Measurements from ENCODE around the gene SPPL2B.
"Not testable (repeated sequence)": the region's sequence is repeated elsewhere in the genome, so short reads cannot be mapped to it uniquely, and the experiment has no call there.

The SPPL2B gene

DNA sequence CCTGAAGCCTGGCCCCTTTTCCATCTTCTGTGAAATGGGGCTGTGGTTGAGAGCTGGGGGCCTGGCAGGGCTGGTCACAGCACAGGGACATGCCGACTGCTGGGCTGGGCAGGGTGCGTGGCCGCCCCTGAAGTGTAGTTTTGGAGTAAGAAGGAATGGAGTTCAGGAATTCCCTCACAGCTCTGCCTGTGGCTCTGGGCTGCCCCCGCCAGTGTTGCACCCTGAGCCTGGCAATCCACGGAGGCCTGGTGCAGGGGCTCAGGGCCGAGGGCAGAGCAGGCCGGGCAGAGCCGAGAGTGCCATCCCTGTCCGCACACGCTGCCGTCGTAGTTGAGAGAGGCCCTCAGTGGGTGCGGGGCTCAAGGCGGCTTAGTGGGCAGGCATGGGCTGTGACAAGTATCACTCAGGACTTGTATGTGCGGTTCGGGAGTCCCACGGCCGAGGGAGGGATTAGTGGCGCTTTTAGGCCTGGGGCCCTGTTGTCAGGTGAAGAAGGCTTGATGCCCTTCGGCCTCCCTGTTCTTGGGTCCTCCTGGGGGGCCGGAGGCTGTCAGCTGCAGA lies 9.7 kb downstream of the SPPL2B start:
- no peak for DNase-seq (ENCODE audit: low read depth, low spot score)

- DNase-seq (ENCODE audit: low read depth, low spot score), result no peak
Observed at GRCh38 chr19:2338751-2339643, 10.5 kb downstream of the SPPL2B start.

DNA sequence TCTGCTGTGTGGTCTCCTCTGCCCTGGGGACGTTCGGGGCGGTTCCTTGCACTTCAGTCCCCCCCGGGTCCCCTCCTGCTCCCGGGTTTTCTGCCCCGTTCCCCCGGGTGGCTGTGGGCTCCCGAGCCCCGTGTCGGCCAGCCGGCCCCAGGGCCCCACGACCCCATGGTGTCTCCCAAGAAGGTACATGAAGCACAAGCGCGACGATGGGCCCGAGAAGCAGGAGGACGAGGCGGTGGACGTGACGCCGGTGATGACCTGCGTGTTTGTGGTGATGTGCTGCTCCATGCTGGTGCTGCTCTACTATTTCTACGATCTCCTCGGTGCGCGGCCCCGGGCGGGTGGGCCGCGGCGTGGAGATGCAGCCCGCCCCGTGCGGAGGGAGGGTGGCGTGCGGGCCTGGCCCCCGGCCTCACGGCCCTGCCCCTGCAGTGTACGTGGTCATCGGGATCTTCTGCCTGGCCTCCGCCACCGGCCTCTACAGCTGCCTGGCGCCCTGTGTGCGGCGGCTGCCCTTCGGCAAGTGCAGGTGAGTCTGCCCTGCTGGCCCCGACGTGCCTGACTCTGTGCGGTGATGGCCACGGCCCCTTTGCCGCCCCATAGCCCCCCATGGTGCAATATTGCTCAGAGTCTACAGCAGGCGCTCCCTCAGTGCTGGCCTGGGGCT lies 11.3 kb downstream of the SPPL2B start:
- DNase-seq (ENCODE audit: low read depth, low spot score), result no peak

DNA sequence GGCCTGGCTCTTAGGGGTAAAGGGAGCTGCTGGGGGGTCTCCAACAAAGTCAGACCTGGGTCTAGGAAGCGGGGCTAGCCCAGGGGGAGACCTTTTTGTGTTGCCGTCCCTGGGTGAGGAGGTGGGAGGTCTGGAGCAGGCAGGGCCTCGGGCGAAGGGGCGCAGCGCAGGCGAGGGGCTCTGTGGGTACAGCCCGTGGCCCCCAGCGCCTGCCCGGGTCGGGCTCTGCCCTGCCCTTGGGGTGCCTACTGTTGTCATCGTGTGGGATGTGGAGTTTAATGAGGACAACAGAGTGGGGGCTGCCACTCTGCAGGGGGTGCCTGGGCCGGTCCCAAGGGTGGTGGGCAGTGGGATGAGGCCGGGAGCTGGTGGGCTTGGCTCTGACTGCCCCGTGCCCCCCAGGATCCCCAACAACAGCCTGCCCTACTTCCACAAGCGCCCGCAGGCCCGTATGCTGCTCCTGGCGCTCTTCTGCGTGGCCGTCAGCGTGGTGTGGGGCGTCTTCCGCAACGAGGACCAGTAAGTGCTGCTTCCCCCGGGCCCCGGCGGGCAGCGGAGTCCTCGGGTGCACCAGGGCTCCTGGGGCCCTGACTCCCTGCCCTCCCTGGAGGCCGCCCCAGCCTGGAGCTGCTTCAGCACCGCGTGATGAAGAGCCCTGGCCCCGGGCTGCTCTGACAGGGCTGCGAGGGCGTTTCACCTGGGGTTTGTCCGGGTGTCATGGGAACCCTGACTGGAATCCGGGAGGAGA lies 12.2 kb downstream of the SPPL2B start:
- DNase-seq (ENCODE audit: low read depth, low spot score), result no peak

- DNase-seq (ENCODE audit: low read depth, low spot score), result no peak
Observed at GRCh38 chr19:2341244-2341751, 12.8 kb downstream of the SPPL2B start.

GRCh38 chr19:2341982-2342381 lies 13.5 kb downstream of the SPPL2B start:
- peak; percentile 75 for DNase-seq (ENCODE audit: low read depth, low spot score)

DNA sequence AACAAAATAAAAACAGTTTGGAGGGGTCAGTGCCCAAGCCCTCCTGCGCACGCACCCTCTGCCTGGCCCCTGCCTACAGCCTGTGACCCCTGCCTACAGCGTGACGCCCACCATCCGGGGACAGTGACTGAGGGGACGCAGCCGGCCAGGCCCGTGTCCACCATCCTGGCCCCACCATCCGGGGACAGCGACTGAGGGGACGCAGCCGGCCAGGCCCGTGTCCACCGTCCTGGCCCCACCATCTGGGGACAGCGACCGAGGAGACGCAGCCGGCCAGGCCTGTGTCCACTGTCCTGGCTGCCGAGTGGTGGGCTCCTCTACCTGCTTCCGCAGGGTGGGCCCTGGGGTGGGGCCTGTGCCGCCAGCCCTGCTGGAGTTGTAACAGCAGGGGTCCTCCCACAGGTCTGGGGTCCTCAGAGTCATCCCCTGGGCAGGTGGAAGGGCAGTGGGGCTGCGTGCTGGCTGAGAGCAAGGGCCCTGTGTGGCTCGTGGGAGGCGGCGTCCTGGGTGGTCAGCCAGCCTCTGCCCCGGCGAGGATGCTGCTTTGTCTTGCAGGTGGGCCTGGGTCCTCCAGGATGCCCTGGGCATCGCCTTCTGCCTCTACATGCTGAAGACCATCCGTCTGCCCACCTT lies 14.3 kb downstream of the SPPL2B start:
- no peak for DNase-seq (ENCODE audit: low read depth, low spot score)

DNA sequence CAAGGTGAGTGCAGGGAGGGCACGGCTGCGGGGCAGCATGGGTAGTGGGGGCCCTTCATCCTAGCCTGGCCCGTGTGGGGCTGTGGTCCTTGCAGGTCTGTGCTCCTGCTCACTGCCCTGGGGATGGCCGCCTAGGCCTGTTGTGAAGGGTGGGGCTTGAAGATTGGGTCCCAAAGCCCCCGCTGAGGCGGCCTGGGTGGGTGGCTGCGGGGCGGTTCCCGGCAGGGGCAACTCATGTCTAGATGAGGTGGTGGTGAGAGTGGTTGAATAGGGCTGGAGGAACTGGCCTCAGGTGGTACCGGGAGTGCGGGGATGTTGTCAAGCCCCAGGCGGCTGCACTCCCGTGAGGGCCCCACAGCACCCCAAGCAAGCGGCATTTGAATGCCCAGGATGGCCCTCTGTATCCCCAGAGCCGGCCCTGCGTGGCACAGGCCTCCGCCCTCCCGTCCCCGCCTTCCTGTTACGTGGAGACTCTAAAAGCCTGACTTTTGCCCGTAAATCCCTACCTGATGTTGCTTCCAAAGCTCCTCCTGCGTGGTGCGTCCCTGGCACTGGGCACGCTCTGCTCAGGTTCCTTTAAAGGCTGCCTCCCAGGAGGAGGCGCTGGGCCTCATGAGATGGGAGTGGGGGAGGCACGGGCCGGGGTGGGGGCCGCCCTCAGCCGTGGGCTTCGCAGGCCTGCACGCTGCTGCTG lies 15.0 kb downstream of the SPPL2B start:
- no peak for DNase-seq (ENCODE audit: low read depth, low spot score)

DNA sequence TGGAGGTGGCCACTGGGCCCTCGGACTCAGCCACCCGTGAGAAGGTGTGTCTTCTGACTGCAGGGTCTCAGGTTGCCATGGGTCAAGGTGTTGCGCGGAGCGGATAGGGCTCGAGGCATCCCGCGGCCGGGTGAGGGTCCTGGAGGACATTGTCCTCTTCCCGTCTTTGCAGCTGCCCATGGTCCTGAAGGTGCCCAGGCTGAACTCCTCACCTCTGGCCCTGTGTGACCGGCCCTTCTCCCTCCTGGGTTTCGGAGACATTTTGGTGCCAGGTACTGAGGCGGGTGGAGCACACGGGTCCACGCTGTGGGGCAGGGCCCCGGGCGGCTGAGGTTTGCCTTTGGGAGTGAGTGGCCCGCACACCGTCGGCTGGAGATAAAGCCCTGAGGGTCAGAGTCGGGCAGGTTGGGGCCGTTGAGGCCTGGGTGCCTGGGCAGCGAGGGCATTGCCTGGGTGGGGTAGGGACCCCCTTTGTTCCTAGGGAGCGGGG lies 15.9 kb downstream of the SPPL2B start:
- DNase-seq (ENCODE audit: low read depth, low spot score), result no peak

DNA sequence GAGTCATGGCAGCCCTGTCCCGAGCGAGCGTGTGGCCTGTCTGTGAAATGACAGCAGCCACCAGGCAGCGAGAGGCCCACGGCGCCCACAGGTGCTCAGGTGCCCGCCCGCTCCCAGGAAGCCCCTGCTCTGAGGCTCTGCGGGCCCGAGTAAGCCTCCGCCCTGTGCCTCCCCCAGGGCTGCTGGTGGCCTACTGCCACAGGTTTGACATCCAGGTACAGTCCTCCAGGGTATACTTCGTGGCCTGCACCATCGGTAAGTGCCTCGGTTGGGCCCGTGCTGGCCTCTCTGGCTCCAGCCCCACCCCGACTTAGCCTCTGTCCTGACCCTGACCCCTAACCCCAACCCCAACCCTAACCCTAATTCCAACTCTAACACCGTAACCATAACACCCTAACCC lies 16.6 kb downstream of the SPPL2B start:
- DNase-seq (ENCODE audit: low read depth, low spot score), result no peak

GRCh38 chr19:2345794-2346663 lies 17.5 kb downstream of the SPPL2B start:
- DNase-seq (ENCODE audit: low read depth, low spot score), result no peak

- DNase-seq (ENCODE audit: low read depth, low spot score), result not testable (repeated sequence)
Observed at GRCh38 chr19:2349818-2350217, 21.3 kb downstream of the SPPL2B start.

DNA sequence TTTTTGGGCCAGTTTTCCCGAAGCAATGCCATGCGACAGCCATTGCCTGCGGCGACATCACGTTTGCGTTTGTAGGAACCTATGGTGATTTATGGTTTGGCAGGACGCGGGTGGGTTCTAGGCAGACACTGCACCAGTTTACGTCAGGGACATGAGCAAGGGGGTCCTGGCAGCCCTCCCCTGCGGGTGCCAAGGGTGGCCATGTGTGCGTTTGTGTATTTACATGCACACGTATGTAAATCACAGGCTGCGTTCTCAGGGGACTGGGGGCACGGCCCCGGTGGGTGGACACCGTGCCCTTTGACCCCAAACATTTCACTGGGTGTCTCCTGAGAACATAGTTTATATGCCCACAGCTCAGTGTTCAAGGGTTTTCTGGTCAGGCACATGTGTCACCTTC lies 22.2 kb downstream of the SPPL2B start:
- no peak for DNase-seq (ENCODE audit: low read depth, low spot score)

DNA sequence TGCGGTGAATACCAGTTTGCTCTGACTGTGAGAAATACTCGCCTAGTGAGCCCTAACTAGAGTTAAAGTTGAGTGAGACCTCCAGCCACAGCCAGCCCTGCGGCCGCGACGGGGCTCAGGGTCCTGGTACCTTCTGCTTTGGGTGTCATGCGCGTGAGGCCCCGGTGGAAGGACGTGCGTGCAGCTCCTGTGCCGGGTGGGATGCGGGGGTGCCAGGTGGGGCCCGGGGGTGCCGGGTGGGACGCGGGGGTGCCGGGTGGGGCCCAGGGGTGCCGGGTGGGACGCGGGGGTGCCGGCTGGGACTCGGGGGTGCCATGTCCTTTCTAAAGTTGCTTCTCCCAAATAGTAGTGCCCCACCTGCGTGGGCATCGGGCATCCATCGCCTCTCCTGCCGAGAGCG lies 23.1 kb downstream of the SPPL2B start:
- no peak for DNase-seq (ENCODE audit: low read depth, low spot score)

DNA sequence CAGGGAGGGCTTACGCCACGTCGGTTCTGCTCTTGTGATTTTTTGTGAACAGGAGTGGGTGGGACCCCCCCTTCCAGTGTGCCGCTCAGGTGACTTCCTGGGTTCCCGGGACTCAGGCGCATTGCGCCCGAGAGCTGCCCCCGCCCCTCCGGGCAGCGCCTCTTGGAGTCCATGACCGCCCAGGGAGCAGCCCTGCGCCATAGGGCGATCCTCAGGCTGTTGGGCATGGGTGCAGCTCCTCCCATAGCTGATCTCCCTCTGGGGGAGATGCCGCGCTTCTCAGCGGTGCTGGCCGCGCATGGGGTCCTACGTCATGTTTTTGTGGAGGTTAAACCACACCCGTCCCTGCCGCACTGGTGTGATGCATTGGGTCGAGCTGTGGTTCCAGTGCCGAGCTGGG lies 23.6 kb downstream of the SPPL2B start:
- no peak for DNase-seq (ENCODE audit: low read depth, low spot score)

- no peak for DNase-seq (ENCODE audit: low read depth, low spot score)
Observed at GRCh38 chr19:2353159-2353886, 24.8 kb downstream of the SPPL2B start.

GRCh38 chr19:2353887-2354592 lies 25.6 kb downstream of the SPPL2B start:
- DNase-seq (ENCODE audit: low read depth, low spot score), result no peak

DNA sequence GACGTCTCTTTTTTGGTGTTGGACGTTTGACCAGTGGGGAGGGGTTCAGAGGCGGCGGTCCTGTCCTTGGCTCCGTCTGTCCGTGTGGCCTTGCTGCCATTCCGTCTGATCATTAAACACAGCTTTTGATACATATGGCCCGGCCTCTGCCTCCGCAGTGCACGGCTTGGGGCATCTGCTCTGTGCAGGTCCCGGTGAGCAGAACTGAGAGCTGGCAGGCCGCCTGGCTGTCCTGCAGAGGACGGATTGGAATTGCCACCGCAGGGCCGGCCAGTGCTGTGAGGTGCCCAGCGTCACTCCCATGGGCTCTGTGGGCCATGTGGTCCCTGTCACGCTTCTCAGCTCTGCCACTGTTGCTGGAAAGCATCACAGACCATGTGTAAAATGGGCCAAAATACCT lies 26.2 kb downstream of the SPPL2B start:
- DNase-seq (ENCODE audit: low read depth, low spot score), result no peak

All from ELF-1 (cell line).